ENCODE results near the gene DOK3. TPM values are rescaled to one million over a fixed set of nuclear protein-coding genes. Genes with fewer than 3 reads are reported as not detected.

DOK3 gene
- total RNA-seq, 1 donor = 0.99 TPM

DNA sequence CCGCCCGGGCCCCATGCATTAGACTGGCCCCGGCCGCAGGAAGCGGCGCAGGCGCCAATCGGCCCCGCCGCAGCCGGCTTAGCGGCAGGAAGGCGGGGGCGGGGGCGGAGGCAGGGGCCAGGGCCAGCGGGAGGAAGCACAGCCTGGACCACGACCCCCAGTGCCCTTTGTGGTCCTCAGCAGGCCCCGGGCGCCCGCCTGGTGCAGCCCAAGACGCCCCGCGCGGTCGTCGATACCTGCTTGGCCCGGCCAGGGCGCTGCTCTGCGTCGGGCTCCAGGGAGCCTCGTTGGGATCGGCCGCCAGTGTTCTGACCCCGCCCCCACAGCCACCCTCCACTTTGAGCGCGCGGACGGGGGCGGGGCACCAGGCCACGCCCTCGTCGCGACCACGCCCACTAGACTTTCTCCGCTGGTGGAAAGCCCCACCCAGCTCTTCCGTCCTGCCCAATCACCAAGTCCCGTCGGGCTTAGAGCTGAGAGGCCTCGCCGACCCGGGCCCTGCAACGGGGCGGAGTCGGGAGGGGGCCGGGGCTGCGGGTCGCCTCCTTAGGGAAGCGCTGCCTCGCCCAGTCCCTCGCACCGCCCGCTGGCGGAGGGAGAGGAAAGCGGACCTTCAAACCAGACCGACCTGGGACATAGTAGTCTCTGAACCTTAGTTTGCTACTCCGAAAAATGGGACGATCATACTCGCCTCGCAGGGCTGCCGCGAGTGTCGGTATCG is 12.2 kb downstream of the DOK3 start, which contains the start of gene PDLIM7:
TSS of gene PDLIM7 (minus strand) at position 313 of the 721 bp plus-strand sequence. CDS start 1,092 bp downstream, outside the sequence.
- peak; percentile 97 for DNase-seq (ENCODE audit: low read depth)
- peak within 1 kb of the TSS; percentile 85 for H3K4me3 ChIP-seq (ENCODE audit: low read depth, low read length)
- TF ChIP-seq, protein P1, sequence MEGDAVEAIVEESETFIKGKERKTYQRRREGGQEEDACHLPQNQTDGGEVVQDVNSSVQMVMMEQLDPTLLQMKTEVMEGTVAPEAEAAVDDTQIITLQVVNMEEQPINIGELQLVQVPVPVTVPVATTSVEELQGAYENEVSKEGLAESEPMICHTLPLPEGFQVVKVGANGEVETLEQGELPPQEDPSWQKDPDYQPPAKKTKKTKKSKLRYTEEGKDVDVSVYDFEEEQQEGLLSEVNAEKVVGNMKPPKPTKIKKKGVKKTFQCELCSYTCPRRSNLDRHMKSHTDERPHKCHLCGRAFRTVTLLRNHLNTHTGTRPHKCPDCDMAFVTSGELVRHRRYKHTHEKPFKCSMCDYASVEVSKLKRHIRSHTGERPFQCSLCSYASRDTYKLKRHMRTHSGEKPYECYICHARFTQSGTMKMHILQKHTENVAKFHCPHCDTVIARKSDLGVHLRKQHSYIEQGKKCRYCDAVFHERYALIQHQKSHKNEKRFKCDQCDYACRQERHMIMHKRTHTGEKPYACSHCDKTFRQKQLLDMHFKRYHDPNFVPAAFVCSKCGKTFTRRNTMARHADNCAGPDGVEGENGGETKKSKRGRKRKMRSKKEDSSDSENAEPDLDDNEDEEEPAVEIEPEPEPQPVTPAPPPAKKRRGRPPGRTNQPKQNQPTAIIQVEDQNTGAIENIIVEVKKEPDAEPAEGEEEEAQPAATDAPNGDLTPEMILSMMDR (IDR thresholded peaks at IDR 0.05; ENCODE audit: insufficient read depth, low read length) = peak; percentile 13

DNA sequence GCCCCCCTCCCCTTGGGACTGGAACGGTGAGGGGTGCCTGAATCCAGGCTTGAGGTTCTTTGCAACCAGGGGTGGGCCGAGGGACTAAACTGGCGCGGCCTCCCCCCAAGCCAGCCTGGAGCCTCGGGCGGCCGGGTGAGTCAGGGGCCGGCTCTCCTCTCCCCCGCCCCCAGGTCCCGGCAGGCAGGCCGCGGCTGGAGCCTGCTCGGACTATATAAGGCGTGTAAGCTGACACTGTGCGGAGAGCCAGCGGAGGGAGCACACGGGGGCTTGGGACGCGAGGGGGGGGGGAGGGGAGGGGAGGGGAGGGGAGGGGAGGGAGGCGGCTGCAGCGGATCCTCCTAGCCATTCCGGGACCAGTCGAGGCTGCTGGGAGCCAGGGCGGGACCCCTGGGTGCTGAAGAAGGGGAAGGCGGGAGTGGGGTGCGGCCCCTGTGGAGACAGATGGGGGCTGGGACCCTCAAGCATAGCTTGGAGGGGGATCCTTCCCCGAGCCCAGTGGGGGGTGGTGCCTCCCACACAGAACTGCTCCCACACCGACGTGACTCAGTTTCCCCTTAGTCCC is 12.8 kb downstream of the DOK3 start:
- DNase-seq (ENCODE audit: low read depth) = peak; percentile 86
- peak overlapping the region; percentile 85 for H3K4me3 ChIP-seq (ENCODE audit: low read depth, low read length)
- TF ChIP-seq, protein P1 (IDR thresholded peaks at IDR 0.05; ENCODE audit: insufficient read depth, low read length) = no peak

DNA sequence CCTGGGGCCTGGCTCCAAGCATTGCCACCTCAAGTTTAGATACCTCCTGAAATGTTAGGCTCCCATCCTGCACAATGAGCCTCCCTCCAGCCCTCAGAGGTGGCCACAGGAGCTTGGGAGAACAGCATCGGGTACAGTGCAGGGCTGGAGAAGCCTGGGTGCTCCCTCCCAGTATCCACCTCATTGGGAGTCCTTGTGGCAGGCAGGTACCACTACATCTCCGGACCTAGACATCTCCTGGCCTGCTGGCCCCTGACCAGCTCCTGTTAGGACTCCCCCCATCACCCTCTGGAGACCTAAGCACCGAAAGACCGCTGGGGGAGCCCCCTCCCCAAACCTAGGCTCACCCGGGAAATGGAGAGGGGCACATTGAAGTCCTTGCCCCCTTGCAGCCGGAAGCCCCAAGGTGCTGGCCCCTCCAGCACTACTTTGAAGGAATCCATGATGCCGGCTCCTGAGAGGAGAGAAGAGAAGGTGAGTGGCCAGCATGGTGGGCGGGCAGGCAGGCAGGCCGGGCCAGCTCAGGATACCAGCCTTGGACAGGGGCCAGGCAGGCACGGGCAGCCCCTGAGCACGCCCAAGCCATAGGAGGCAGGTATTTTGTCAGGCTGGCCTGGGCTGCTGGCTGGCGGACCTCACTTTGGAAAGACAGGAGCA is 13.4 kb downstream of the DOK3 start:
- DNase-seq (ENCODE audit: low read depth) = peak; percentile 60
- peak overlapping the region; percentile 85 for H3K4me3 ChIP-seq (ENCODE audit: low read depth, low read length)
- TF ChIP-seq, protein P1 (IDR thresholded peaks at IDR 0.05; ENCODE audit: insufficient read depth, low read length) = peak; percentile 49

DNA sequence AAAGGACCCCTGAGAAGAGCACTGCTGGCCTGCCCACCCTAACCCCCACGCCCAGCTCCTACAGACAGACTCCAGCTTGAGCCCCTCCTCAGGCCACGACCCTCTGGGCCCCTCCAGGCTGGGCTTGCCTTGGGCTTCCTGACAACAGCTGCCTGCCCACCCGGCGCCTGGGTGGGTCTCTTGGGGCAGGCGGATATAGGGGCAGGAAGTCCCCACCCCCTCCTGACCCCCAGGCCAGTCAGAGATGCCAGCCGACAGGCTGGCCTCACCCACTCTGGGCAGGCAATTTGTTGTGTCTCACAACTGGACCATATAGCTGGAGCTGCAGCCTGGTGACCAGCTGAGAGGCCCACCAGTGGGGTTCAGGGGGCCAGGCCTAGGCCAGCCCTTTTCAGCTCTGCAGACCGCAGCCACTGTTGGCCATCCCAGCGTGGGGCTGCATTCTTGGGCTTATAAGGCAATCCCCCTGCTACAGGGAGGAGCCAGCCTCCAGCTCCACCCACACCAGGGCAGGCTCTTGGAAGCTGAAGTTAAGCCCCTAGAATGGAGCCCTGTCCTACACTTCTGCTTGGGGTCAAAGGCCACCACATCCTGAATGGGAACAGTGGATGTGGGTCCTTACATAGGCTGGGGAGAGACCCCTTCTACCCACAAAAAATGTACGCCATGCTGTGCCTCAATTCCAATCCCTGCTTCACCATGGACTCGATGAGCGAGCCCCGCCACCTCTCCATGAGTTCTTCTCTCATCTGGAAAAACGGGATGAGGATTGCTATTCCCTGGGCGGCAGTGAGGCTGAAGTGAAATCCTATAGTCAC is 14.2 kb downstream of the DOK3 start:
- peak overlapping the region; percentile 85 for H3K4me3 ChIP-seq (ENCODE audit: low read depth, low read length)
- TF ChIP-seq, protein P1 (IDR thresholded peaks at IDR 0.05; ENCODE audit: insufficient read depth, low read length) = no peak
- DNase-seq (ENCODE audit: low read depth) = peak; percentile 90

DNA sequence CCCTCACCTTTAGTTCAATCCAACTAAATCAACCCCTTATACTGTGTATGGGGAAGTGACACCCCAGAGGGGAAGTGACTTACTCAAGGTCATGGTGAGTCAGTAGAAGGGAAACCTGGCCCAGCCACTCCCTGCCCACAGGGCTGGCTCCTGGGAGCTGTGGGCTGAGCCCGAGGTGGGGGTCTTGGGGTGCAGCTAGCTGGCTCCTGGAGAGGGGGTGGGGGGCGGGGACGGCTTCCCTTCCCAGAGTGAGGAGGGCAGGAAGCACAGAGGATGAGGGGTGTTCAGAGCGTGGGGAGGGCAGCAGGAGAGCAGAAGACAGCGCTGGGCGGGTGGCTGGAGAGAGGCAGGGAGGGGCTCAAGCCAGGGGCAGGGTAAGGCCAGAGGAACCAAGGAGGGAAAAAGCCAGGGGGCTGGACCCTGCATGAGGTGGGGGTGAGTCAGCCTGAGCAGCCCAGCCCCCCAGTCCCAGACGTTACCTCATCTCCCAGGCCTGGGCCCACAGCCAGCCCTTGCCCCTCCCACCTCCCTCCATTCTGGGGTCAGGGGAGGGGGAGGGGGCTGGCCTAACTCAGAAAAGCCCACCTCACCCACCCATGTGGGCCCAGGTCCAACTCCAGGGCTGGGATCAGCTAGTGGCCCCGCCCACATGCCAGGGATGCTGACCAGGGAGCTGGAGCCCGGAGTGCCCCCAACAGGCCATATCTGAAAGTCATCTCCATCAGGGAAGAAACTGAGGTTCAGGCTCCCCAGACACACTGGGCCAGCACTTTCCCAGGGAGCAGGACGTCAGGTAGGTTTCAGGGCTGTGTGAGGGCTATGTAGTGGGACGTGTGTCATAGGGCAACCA is 15.1 kb downstream of the DOK3 start:
- DNase-seq (ENCODE audit: low read depth) = peak; percentile 92
- H3K4me3 ChIP-seq (ENCODE audit: low read depth, low read length) = peak overlapping the region; percentile 85
- TF ChIP-seq, protein P1 (IDR thresholded peaks at IDR 0.05; ENCODE audit: insufficient read depth, low read length) = peak; percentile 56
